Muscle layer of colon (tissue), 2 donors: Measurements from ENCODE around the gene PDGFA.

Experiments used
- H3K27ac ChIP-seq: one replicate; pipeline ENCODE4 v1.7.0; 2013; ENCODE audit warnings: low read depth, mild to moderate bottlenecking, low read length, moderate library complexity
- H3K27me3 ChIP-seq, 2 donors: one replicate each; pipeline ENCODE4 v1.7.0; 2013; ENCODE audit warnings: low read length in 2 of 2, mild to moderate bottlenecking in 2 of 2; ENCODE audit not compliant: insufficient read depth in 2 of 2, control insufficient read depth in 1 of 2
- H3K36me3 ChIP-seq: one replicate; pipeline ENCODE4 v1.7.0; 2013; ENCODE audit warnings: mild to moderate bottlenecking, low read length; ENCODE audit not compliant: insufficient read depth
- H3K4me1 ChIP-seq: one replicate; pipeline ENCODE4 v1.7.0; 2013; ENCODE audit warnings: mild to moderate bottlenecking, low read length; ENCODE audit not compliant: insufficient read depth
- H3K4me3 ChIP-seq, 2 donors: one replicate each; pipeline ENCODE4 v1.7.0; 2013; ENCODE audit warnings: low read length in 2 of 2, low read depth in 1 of 2, mild to moderate bottlenecking in 1 of 2, moderate library complexity in 1 of 2
- H3K9ac ChIP-seq: one replicate; pipeline ENCODE4 v1.7.0; 2013; ENCODE audit warnings: low read length
- H3K9me3 ChIP-seq: one replicate; pipeline ENCODE4 v1.7.0; 2013; ENCODE audit warnings: mild to moderate bottlenecking, low read length
- donor health status: abdominal sarcoma.
- donor health status: Adenocarcinoma of cecum.

Gene PDGFA

DNA sequence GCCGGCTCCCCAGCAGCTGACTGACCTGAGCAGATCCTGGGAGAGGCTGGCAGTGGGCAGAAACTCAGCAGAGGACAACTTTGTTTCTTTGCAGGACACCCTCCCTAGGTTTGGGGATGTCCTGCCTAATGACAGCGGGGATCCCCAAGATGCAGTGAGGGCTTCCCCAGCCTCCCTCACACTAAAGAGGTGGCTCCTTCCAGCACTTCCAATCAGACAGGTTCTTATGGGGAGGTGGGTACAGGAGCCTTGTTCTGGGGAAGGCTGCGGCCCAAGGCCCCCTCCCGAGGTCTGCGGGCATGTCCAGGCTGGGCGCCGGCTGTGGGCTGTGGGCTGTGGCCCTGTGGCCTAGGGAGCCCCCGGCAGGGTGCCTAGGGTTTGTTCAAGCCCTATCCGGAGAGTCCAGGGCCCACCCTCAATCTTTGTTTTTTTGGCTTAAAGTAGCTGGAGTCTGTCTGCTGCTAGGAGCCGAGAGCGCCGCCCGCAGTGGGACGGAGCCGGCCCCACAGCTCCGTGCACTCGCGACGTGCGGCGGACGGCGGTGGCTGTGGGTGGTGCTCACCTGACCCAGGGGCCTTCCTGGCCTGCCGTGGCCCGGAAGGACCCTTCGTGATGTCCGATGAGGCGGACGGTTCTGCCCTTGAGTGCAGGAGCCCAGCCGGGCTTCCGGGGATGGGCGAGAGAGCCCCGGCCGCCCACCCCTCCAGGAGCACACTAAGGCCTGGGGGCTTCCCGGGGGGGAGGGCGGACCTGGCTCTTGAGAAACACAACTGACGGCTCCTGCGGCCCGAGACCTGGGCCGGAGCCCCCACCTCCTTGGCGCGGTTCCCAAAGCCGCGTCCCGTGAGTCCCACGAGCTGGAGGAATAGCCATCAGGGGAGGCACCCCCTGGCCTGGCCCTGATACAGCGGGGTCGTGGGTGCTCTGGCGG, 57.2 kb downstream of the PDGFA start:
- H3K36me3 ChIP-seq: no peaks in the 10 kb centered on the region
- no peak overlapping the region for H3K4me3 ChIP-seq
- H3K27ac ChIP-seq: no peak overlapping the region
- no peaks in the 10 kb centered on the region for H3K4me1 ChIP-seq
- H3K9me3 ChIP-seq: no peaks in the 10 kb centered on the region
- no peaks in the 10 kb centered on the region for H3K27me3 ChIP-seq
- no peak overlapping the region for H3K9ac ChIP-seq

DNA sequence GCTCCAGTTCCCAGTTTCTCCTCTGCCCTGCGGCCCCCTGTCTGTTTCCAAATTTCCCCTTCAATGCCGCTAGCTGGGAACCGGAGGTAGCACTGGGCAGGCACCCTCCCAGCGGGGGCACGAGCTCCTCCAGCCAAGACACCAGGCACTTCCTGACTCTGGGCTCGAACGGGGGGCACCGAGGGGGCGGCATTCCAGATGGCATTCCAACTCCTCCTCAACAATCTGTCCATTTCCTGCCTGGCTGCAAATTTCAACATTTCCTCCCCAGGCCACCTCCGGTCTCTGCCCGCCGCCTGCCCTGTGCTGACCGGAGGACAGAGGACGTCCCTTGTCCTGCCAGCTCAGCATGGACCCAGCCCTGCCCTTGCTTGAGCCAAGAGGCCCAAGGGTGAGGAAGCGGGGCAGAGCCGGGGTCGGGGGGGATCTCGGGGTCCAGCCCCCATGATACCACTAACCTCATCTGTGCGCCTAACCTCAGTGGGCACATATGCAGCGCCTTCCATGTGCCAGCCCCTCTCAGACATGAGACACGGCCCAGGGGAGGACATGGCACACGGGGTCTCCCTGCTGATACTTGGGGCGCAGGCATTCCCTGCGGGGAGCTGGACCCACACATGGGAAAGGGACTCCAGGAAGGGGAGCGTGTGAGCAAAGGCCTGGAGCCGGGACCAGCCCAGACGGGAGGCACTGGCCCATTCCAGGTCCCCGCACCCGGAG, 58.0 kb downstream of the PDGFA start:
- Histone ChIP-seq H3K36me3 (no peaks in the 10 kb centered on the region), H3K27me3 (no peaks in the 10 kb centered on the region), H3K27ac (no peak overlapping the region), H3K4me1 (no peaks in the 10 kb centered on the region), H3K9me3 (no peaks in the 10 kb centered on the region), H3K4me3 (no peak overlapping the region), H3K9ac (no peak overlapping the region)

DNA sequence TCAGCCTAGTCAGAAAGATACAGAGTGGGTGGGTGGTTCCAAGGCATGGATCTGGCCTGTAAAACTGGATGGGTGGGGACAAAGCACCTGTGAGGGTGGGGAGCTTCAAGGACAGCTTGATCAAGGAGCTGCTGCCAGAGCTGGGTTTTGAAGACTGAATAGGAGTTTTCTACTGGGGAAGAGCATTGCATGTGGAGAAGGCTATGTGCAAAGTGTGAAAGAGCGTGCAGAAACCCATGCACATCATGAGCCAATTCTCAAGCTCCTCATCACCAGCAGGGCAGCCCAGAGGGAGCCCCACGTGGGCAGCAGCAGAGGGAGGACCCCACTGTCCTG, 58.6 kb downstream of the PDGFA start:
- Histone ChIP-seq H3K4me1 (no peaks in the 10 kb centered on the region), H3K36me3 (no peaks in the 10 kb centered on the region), H3K9ac (no peak overlapping the region), H3K27me3 (no peaks in the 10 kb centered on the region), H3K4me3 (no peak overlapping the region), H3K27ac (no peak overlapping the region), H3K9me3 (no peaks in the 10 kb centered on the region)

- Histone ChIP-seq H3K4me1 (peaks cover 2% of the 10 kb centered on the region), H3K9me3 (no peaks in the 10 kb centered on the region), H3K27ac (no peak overlapping the region), H3K9ac (no peak overlapping the region), H3K27me3 (no peaks in the 10 kb centered on the region), H3K36me3 (no peaks in the 10 kb centered on the region), H3K4me3 (no peak overlapping the region)
Observed at GRCh38 chr7:460374-461116, 59.1 kb downstream of the PDGFA start.

DNA sequence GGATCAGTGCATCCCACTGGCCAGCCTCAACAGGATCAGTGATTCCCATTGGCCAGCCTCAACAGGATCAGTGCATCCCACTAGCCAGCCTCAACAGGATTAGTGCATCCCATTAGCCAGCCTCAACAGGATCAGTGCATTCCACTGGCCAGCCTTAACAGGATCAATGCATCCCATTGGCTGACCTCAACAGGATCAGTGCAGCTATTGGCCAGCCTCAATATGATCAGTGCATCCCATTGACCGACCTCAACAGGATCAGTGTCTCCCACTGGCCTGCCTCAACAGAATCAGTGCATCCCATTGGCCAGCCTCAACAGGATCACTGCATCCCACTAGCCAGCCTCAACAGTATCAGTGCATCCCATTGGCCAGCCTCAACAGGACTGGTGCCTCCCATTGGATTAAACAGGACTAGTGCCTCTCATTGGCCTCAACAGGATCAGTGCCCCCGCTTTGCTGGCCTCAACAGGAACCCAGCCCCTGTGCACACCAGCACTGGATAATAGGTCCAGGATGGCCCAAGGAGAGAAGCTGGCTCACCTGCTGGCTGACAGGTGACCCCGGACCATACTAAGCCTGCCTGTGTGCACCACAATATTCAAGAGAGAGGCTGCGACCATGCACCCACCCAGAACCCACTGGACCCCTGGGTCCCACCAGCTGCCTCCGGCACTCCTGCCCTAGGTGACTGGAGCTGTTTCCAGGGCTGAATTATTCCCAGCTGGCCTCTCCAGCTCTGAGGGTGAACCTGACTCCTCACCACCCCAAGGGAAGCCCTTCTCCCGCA, 59.9 kb downstream of the PDGFA start:
- Histone ChIP-seq H3K9ac (no peak overlapping the region), H3K27ac (no peak overlapping the region), H3K36me3 (no peaks in the 10 kb centered on the region), H3K27me3 (peaks cover 0 to under 1% of the 10 kb centered on the region in 2 donors), H3K4me1 (peaks cover 4% of the 10 kb centered on the region), H3K4me3 (no peak overlapping the region), H3K9me3 (no peaks in the 10 kb centered on the region)

DNA sequence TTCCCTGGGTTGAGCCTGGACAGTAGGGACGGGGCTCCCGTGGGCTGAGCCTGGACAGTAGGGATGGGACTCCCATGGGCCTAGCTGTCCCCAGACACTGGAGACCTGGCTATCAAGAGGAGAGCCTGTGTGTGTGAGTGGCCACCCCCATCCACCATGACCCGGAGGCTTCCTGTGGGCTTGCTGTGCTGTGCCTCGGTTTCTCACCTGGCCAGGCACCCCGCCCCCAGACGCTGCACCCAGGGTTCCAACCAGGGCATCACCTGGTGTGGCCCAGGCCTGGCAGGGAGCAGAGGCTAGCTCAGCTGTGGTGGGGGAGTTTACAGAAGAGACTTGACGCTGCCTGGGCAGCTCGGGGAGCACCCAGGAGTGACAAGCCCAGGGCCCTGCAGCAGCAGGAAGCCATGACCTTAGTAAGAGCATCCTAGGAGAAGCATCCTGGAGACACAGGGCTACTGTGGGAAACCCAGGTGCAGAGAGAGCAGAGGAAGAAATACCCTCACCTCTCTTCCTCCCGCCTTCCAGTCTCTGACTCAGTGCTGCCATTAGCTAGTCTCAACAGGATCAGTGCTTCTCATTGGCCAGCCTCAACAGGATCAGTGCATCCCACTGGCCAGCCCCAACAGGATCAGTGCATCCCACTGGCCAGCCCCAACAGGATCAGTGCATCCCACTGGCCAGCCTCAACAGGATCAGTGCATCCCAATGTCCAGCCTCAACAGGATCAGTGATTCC, 61.0 kb downstream of the PDGFA start:
- no peak overlapping the region for H3K9ac ChIP-seq
- H3K4me3 ChIP-seq: no peak overlapping the region
- H3K9me3 ChIP-seq: no peaks in the 10 kb centered on the region
- H3K4me1 ChIP-seq: peaks cover 4% of the 10 kb centered on the region
- no peak overlapping the region for H3K27ac ChIP-seq
- peaks cover 0 to 11% of the 10 kb centered on the region in 2 donors for H3K27me3 ChIP-seq
- H3K36me3 ChIP-seq: no peaks in the 10 kb centered on the region

DNA sequence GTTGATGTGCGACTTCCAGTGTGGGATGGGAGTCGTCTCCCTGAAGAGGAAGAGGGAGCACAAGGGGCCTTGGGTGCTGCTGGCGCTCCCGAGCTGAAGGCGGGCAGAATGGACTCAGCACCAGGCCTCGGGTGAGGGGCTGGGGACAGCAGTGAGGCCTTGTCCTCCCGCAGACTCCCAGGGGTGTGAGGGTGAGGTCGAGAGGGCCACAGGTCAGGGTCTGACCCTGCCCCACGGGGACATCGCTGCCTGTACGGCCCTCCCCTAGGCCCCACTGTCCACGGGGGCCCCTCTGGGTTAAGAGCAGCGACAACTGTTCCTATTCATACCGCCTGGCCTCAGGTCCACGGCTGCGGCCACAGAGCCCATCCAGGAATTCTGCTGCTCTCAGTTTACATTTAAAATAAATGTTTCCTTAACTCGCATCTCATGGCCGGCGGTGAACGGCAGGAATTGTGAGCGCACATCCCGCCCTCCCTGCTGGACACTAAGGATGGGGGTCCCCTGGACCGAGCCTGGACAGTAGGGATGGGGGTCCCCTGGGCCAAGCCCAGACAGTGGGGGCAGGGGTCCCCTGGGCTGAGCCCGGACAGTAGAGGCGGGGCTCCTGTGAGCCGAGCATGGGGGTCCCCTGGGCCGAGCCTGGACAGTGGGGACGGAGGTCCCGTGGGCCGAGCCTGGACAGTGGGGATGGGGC, 61.7 kb downstream of the PDGFA start:
- Histone ChIP-seq H3K36me3 (no peaks in the 10 kb centered on the region), H3K27ac (no peak overlapping the region), H3K4me1 (peaks cover 4% of the 10 kb centered on the region), H3K9ac (no peak overlapping the region), H3K27me3 (peaks cover 0 to 15% of the 10 kb centered on the region in 2 donors), H3K9me3 (no peaks in the 10 kb centered on the region), H3K4me3 (no peak overlapping the region)

- H3K36me3 ChIP-seq: no peaks in the 10 kb centered on the region
- no peak overlapping the region for H3K27ac ChIP-seq
- no peak overlapping the region for H3K4me3 ChIP-seq
- H3K9ac ChIP-seq: no peak overlapping the region
- H3K27me3 ChIP-seq: peaks cover 6 to 31% of the 10 kb centered on the region in 2 donors
- H3K9me3 ChIP-seq: no peaks in the 10 kb centered on the region
- H3K4me1 ChIP-seq: peaks cover 4% of the 10 kb centered on the region
Observed at GRCh38 chr7:455110-455928, 64.3 kb downstream of the PDGFA start.

DNA sequence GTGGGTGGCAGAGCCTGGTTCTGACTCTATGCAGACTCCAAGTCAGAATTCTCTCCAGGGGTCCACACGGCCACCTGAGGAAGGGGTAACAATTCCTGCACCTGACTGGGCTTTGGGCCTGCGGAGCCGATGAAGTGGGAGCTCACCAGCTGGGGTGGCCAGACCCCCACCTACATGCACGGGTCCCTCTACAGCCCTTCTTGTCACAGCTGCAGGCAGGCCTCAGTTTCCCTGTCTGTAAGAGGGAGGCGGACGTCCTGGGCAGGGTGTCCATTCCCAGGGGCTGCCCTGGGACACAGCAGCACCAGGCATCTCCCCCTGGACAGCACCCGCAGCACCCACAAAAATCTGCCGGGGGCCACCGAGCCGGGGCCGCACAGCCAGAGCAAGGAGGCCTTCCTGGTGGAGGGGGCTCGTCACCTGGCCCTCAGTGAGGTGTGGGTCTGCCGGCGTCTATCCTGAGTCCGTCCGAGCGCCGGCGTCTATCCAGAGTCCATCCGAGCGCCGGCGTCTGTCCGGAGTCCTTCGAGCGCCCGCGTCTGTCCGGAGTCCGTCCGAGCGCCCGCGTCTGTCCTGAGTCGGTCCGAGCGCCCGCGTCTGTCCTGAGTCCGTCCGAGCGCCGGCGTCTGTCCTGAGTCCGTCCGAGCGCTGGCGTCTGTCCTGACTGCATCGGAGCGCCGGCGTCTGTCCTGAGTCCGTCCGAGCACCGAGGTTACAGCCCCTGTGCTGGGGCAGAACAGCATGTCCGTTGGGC, 65.1 kb downstream of the PDGFA start:
- no peaks in the 10 kb centered on the region for H3K9me3 ChIP-seq
- peaks cover 6 to 31% of the 10 kb centered on the region in 2 donors for H3K27me3 ChIP-seq
- no peak overlapping the region for H3K9ac ChIP-seq
- H3K4me1 ChIP-seq: peaks cover 4% of the 10 kb centered on the region
- H3K36me3 ChIP-seq: no peaks in the 10 kb centered on the region
- H3K27ac ChIP-seq: no peak overlapping the region
- H3K4me3 ChIP-seq: no peak overlapping the region
